ENCODE results near the gene E4F1. TPM values are rescaled to one million over a fixed set of nuclear protein-coding genes. Genes with fewer than 3 reads are reported as not detected.

Gene E4F1
- total and polyA plus RNA-seq, 4 donors: 4.4 to 19.1 (median 13.7) TPM

DNA sequence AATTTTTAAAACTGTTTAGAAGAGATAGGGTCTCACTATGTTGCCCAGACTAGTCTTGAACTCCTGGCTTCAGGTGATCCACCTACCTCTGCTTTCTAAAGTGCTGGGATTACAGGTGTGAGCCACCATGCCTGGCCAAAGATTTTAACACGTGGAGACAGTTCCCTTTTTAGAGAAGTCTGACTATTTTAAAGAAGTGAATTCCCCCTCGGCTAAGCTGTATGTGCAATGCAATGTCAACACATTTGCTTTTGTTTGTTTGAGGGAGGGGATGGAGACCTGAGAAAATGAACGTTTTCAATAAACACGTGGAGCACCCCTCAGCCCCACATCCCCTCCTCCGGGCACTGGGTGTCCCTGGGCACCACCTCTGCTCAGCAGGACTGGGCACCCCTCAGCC is 58.9 kb downstream of the E4F1 start:
- H3K9me3 ChIP-seq (ENCODE audit: control insufficient read depth in 4 of 4, low read length in 3 of 4): no peaks in the 10 kb centered on the region
- no peak overlapping the region for H3K27ac ChIP-seq (ENCODE audit: low read depth in 1 of 2, low read length in 2 of 2)
- WGBS: 55% methylated on average over 5 of the region's 5 CpGs
- no peaks in the 10 kb centered on the region for H3K27me3 ChIP-seq (ENCODE audit: control insufficient read depth in 4 of 4, insufficient read depth in 4 of 4, low read length in 3 of 4)
- no peaks in the 10 kb centered on the region for H3K4me1 ChIP-seq (ENCODE audit: control insufficient read depth in 4 of 4, insufficient read depth in 4 of 4, low read length in 3 of 4)
- TF ChIP-seq NR2F2 (IDR thresholded peaks at IDR 0.05): no peak
- no peak for TF ChIP-seq RAD21 (IDR thresholded peaks at IDR 0.05)
- no peak for TF ChIP-seq FOXA2 (IDR thresholded peaks at IDR 0.05)
- TF ChIP-seq FOXA1 (IDR thresholded peaks at IDR 0.05): no peak
- TF ChIP-seq, protein P1, sequence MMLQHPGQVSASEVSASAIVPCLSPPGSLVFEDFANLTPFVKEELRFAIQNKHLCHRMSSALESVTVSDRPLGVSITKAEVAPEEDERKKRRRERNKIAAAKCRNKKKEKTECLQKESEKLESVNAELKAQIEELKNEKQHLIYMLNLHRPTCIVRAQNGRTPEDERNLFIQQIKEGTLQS (IDR thresholded peaks at IDR 0.05): no peak
- TF ChIP-seq, protein P2, sequence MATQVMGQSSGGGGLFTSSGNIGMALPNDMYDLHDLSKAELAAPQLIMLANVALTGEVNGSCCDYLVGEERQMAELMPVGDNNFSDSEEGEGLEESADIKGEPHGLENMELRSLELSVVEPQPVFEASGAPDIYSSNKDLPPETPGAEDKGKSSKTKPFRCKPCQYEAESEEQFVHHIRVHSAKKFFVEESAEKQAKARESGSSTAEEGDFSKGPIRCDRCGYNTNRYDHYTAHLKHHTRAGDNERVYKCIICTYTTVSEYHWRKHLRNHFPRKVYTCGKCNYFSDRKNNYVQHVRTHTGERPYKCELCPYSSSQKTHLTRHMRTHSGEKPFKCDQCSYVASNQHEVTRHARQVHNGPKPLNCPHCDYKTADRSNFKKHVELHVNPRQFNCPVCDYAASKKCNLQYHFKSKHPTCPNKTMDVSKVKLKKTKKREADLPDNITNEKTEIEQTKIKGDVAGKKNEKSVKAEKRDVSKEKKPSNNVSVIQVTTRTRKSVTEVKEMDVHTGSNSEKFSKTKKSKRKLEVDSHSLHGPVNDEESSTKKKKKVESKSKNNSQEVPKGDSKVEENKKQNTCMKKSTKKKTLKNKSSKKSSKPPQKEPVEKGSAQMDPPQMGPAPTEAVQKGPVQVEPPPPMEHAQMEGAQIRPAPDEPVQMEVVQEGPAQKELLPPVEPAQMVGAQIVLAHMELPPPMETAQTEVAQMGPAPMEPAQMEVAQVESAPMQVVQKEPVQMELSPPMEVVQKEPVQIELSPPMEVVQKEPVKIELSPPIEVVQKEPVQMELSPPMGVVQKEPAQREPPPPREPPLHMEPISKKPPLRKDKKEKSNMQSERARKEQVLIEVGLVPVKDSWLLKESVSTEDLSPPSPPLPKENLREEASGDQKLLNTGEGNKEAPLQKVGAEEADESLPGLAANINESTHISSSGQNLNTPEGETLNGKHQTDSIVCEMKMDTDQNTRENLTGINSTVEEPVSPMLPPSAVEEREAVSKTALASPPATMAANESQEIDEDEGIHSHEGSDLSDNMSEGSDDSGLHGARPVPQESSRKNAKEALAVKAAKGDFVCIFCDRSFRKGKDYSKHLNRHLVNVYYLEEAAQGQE (IDR thresholded peaks at IDR 0.05): no peak
- TF ChIP-seq TAF1 (conservative IDR thresholded peaks at IDR 0.05): no peak
- no peak for TF ChIP-seq RXRA (IDR thresholded peaks at IDR 0.05)
- no peak for TF ChIP-seq SP1 (IDR thresholded peaks at IDR 0.05)
- TF ChIP-seq, protein P3, sequence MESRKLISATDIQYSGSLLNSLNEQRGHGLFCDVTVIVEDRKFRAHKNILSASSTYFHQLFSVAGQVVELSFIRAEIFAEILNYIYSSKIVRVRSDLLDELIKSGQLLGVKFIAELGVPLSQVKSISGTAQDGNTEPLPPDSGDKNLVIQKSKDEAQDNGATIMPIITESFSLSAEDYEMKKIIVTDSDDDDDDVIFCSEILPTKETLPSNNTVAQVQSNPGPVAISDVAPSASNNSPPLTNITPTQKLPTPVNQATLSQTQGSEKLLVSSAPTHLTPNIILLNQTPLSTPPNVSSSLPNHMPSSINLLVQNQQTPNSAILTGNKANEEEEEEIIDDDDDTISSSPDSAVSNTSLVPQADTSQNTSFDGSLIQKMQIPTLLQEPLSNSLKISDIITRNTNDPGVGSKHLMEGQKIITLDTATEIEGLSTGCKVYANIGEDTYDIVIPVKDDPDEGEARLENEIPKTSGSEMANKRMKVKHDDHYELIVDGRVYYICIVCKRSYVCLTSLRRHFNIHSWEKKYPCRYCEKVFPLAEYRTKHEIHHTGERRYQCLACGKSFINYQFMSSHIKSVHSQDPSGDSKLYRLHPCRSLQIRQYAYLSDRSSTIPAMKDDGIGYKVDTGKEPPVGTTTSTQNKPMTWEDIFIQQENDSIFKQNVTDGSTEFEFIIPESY (IDR thresholded peaks at IDR 0.05): no peak
- no peak for TF ChIP-seq YY1 (IDR thresholded peaks at IDR 0.05)
- TF ChIP-seq JUND (IDR thresholded peaks at IDR 0.05): no peak
- no peak for TF ChIP-seq HNF4G (IDR thresholded peaks at IDR 0.05)
- TF ChIP-seq, protein P4, sequence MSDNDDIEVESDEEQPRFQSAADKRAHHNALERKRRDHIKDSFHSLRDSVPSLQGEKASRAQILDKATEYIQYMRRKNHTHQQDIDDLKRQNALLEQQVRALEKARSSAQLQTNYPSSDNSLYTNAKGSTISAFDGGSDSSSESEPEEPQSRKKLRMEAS (IDR thresholded peaks at IDR 0.05): no peak
- TF ChIP-seq EGR1 (IDR thresholded peaks at IDR 0.05; ENCODE audit: low read depth in 2 of 2): no peak
- TF ChIP-seq, protein P5, sequence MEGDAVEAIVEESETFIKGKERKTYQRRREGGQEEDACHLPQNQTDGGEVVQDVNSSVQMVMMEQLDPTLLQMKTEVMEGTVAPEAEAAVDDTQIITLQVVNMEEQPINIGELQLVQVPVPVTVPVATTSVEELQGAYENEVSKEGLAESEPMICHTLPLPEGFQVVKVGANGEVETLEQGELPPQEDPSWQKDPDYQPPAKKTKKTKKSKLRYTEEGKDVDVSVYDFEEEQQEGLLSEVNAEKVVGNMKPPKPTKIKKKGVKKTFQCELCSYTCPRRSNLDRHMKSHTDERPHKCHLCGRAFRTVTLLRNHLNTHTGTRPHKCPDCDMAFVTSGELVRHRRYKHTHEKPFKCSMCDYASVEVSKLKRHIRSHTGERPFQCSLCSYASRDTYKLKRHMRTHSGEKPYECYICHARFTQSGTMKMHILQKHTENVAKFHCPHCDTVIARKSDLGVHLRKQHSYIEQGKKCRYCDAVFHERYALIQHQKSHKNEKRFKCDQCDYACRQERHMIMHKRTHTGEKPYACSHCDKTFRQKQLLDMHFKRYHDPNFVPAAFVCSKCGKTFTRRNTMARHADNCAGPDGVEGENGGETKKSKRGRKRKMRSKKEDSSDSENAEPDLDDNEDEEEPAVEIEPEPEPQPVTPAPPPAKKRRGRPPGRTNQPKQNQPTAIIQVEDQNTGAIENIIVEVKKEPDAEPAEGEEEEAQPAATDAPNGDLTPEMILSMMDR (IDR thresholded peaks at IDR 0.05; ENCODE audit: low read depth, low read length, missing input control): no peak
- DNase-seq (ENCODE audit: low spot score): no peak
- no peak overlapping the region for H3K4me3 ChIP-seq (ENCODE audit: low read depth in 1 of 3, low read length in 3 of 3)
- H3K36me3 ChIP-seq (ENCODE audit: control insufficient read depth in 4 of 4, insufficient read depth in 3 of 4, low read depth in 1 of 4, low read length in 3 of 4): no peaks in the 10 kb centered on the region
- H3K9ac ChIP-seq (ENCODE audit: low read depth in 1 of 2, low read length in 2 of 2): no peak overlapping the region
